Vagina (tissue), 2 donors: ENCODE results near the gene RPGR.

Source experiments
- POLR2A ChIP-seq, 2 donors: fragments of 450-650 bp; IDR thresholded peaks; one replicate each; pipeline ENCODE4 v1.6.1; 2017; ENCODE audit warnings: antibody characterized with exemption in 2 of 2, mild to moderate bottlenecking in 2 of 2, moderate library complexity in 2 of 2
- TF ChIP-seq, protein P1 (sequence below), 3 experiments: fragments of 450-650 bp in 2 of 3; fragments of 200-600 bp in 1 of 3; sonication (generic) in 1 of 3; IDR thresholded peaks; one replicate each; pipeline ENCODE4 v1.5.1; 2017 to 2019; ENCODE audit warnings: antibody characterized with exemption in 3 of 3, mild to moderate bottlenecking in 2 of 3, moderate library complexity in 2 of 3

- TF ChIP-seq, protein P1, sequence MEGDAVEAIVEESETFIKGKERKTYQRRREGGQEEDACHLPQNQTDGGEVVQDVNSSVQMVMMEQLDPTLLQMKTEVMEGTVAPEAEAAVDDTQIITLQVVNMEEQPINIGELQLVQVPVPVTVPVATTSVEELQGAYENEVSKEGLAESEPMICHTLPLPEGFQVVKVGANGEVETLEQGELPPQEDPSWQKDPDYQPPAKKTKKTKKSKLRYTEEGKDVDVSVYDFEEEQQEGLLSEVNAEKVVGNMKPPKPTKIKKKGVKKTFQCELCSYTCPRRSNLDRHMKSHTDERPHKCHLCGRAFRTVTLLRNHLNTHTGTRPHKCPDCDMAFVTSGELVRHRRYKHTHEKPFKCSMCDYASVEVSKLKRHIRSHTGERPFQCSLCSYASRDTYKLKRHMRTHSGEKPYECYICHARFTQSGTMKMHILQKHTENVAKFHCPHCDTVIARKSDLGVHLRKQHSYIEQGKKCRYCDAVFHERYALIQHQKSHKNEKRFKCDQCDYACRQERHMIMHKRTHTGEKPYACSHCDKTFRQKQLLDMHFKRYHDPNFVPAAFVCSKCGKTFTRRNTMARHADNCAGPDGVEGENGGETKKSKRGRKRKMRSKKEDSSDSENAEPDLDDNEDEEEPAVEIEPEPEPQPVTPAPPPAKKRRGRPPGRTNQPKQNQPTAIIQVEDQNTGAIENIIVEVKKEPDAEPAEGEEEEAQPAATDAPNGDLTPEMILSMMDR (IDR thresholded peaks at IDR 0.05): no peak
- TF ChIP-seq POLR2A (IDR thresholded peaks at IDR 0.05): no peak
These were observed 90.3 kb downstream of the RPGR start for GRCh38 chrX:38236901-38237615.
